Activated CD4-positive, alpha-beta T cell treated with anti-CD3 and anti-CD28 coated beads, Interleukin-2, amount 10 ng/mL, durations not matched to agents 7 days and 5 days (primary cell): ENCODE results near the gene CLIC2. TPM values are rescaled to one million over a fixed set of nuclear protein-coding genes. Genes with fewer than 3 reads are reported as not detected.
"Not testable (repeated sequence)": the region's sequence is repeated elsewhere in the genome, so short reads cannot be mapped to it uniquely, and the experiment has no call there.

Experiments
- CTCF ChIA-PET: fragments of 350-600 bp; sonication (Branson Sonifier 250); formaldehyde crosslinking; loops from one replicate; lab custom pipeline; 2021; ENCODE audit warnings: antibody characterized with exemption; lab: Charles Lee
- POLR2A ChIA-PET: fragments of 350-600 bp; sonication (Branson Sonifier 250); formaldehyde crosslinking; loops from one replicate; lab custom pipeline; 2021; ENCODE audit warnings: antibody characterized with exemption; lab: Charles Lee
- DNase-seq: peaks from one replicate; pipeline ENCODE4 v3.0.0-alpha.2; 2020
- H3K27ac Mint-ChIP-seq: one replicate; pipeline ENCODE4 v1.8.0; 2021; ENCODE audit warnings: mild to moderate bottlenecking, moderate library complexity, mixed read lengths
- H3K27me3 Mint-ChIP-seq: one replicate; pipeline ENCODE4 v1.8.0; 2021; ENCODE audit warnings: mixed read lengths
- H3K36me3 Mint-ChIP-seq: one replicate; pipeline ENCODE4 v1.8.0; 2021; ENCODE audit warnings: low read depth, mixed read lengths
- H3K4me1 Mint-ChIP-seq: one replicate; pipeline ENCODE4 v1.8.0; 2021; ENCODE audit warnings: mixed read lengths
- H3K4me3 Mint-ChIP-seq: one replicate; pipeline ENCODE4 v1.8.0; 2021; ENCODE audit warnings: mild to moderate bottlenecking, moderate library complexity, mixed read lengths
- H3K9me3 Mint-ChIP-seq: one replicate; pipeline ENCODE4 v1.8.0; 2021; ENCODE audit warnings: mixed read lengths
- total RNA-seq, 2 experiments: library from RNA; stranded (reverse); gene quantifications; one replicate each; pipeline ENCODE4 v1.2.3, GENCODE V29; 2021

The CLIC2 gene
- under 1 TPM; 0.48 to 0.79 TPM for total RNA-seq

DNA sequence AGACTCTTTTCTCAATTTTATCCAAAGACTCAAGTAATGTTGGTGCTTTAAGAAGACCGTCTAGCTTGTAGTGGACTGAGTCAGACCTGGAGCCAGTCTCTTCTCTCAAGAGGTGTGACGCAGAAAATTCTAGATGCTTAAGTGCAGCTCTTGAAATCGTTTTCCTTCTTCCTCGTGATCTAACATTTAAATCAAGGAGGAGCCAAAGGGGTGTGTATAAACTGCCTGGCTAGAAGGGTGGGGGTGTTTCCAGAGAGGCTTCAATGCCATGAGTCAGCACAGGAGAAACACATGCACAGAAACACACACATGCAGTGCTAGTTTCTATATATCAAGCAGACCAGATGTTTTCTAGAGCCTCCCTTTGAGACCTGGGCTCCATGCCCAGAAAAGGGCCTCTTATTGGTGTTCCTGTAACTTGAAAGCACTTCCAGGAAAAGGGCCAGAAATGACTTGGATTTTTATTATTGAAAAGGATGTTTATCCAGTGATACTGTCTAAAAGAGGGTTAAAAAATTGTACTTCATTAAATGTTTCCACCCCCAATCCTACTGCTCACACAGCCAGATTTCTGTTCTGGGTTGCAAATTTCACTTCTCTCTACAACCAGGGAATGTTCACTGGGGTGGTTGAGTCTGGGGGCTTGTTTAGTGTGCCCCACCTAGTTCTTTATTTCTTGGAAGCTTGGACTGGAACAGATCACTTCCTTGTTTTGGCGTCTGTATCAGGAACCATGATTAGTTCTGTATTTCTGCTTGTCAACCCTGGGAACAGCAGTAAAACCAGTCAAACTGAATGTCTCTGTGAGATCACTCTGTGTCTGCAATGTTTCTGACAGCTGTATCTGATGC is at the start of gene CLIC2:
CLIC2 (minus strand) TSS at position 129 of the 851 bp plus-strand sequence. CDS start 187 bp downstream, outside the sequence.
- DNase-seq: no peak
- no peak within 1 kb of the TSS for H3K4me3 Mint-ChIP-seq

DNA sequence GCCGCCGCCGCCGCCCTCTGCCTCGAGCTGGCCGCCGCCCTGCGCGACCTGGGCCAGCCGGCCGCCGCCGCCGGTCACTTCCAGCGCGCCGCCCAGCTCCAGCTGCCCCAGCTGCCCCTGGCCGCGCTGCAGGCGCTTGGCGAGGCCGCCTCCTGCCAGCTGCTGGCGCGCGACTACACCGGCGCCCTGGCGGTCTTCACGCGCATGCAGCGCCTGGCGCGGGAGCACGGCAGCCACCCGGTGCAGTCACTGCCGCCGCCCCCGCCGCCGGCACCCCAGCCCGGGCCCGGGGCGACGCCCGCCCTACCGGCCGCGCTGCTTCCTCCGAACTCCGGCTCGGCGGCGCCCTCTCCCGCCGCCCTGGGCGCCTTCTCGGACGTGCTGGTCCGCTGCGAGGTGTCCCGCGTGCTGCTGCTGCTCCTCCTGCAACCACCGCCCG is 48.1 kb upstream of the CLIC2 start:
- POLR2A ChIA-PET: not testable (repeated sequence)

More for the DNA sequence above, at the start of gene CLIC2:
- ChIA-PET CTCF (no interaction called here), POLR2A (no interaction called here)
- H3K4me1 Mint-ChIP-seq: peaks cover 3% of the 10 kb centered on the region
- H3K27me3 Mint-ChIP-seq: no peaks in the 10 kb centered on the region
- H3K27ac Mint-ChIP-seq: no peak within 1 kb of the TSS
- H3K36me3 Mint-ChIP-seq: no peaks in the 10 kb centered on the region
- no peaks in the 10 kb centered on the region for H3K9me3 Mint-ChIP-seq

GRCh38 chrX:155381843-155382528 is 47.6 kb upstream of the CLIC2 start, which contains the start of gene F8A2:
Gene F8A2, plus strand, starts transcription at chrX:155382095. Its CDS starts 20 bp downstream, at chrX:155382115.
- H3K27me3 Mint-ChIP-seq, H3K9me3 Mint-ChIP-seq, POLR2A ChIA-PET, H3K36me3 Mint-ChIP-seq, DNase-seq, H3K4me3 Mint-ChIP-seq, H3K4me1 Mint-ChIP-seq, H3K27ac Mint-ChIP-seq, CTCF ChIA-PET: not testable (repeated sequence)

More for the DNA sequence above, 48.1 kb upstream of the CLIC2 start:
- CTCF ChIA-PET, H3K4me3 Mint-ChIP-seq, H3K27ac Mint-ChIP-seq, H3K4me1 Mint-ChIP-seq, DNase-seq, H3K9me3 Mint-ChIP-seq, H3K27me3 Mint-ChIP-seq: not testable (repeated sequence)
- peaks cover 11% of the 10 kb centered on the region for H3K36me3 Mint-ChIP-seq

DNA sequence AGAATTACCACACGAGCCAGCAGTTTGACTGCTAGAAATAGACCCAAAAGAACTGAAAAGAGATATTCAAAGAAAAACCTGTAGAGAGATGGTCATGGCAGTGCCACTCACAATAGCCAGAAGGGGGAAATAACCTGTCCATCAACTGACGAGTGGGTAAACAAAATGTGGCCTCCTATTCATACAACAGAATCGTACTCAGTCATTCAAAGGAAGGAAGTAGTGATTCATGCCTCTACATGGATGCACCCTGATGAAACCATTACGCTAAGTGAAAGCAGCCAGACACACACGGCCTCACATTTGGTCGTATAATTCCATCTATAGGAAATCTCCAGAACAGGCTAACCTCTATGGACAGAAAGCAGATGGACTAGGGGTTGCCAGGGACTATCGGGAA is 45.4 kb upstream of the CLIC2 start:
- POLR2A ChIA-PET, H3K27me3 Mint-ChIP-seq, H3K4me3 Mint-ChIP-seq, H3K36me3 Mint-ChIP-seq, DNase-seq, H3K27ac Mint-ChIP-seq, H3K4me1 Mint-ChIP-seq, CTCF ChIA-PET, H3K9me3 Mint-ChIP-seq: not testable (repeated sequence)

GRCh38 chrX:155373777-155374458 is 39.5 kb upstream of the CLIC2 start:
- POLR2A ChIA-PET: not testable (repeated sequence)

GRCh38 chrX:155363712-155364111 is 29.3 kb upstream of the CLIC2 start:
- H3K27ac Mint-ChIP-seq, POLR2A ChIA-PET, H3K4me3 Mint-ChIP-seq, H3K36me3 Mint-ChIP-seq, H3K27me3 Mint-ChIP-seq, CTCF ChIA-PET, H3K4me1 Mint-ChIP-seq, H3K9me3 Mint-ChIP-seq, DNase-seq: not testable (repeated sequence)

More at GRCh38 chrX:155373777-155374458, 39.5 kb upstream of the CLIC2 start:
- DNase-seq, H3K27ac Mint-ChIP-seq, H3K9me3 Mint-ChIP-seq, H3K36me3 Mint-ChIP-seq, H3K4me3 Mint-ChIP-seq, H3K27me3 Mint-ChIP-seq, CTCF ChIA-PET, H3K4me1 Mint-ChIP-seq: not testable (repeated sequence)

DNA sequence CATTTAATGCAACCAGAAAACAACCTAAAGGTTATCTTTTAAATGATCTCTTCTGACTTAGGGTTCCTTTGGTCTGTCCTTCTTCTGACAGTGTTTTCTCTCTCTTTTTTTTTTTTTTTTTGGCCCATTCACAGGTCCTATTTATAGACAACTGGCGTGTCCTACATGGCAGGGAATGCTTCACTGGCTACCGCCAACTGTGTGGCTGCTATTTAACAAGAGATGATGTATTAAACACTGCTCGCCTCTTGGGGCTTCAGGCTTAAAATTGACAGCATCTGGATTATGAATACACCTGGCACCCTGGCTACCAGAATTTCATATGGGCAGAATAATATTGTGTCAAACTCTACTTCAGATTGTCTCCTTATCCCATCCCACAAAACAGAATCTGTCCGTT is 15.0 kb upstream of the CLIC2 start:
- not testable (repeated sequence) for H3K4me3 Mint-ChIP-seq, H3K27me3 Mint-ChIP-seq, H3K9me3 Mint-ChIP-seq

GRCh38 chrX:155345689-155346088 is 11.3 kb upstream of the CLIC2 start:
- H3K27me3 Mint-ChIP-seq, DNase-seq, H3K4me3 Mint-ChIP-seq, H3K4me1 Mint-ChIP-seq, H3K27ac Mint-ChIP-seq, CTCF ChIA-PET, POLR2A ChIA-PET, H3K36me3 Mint-ChIP-seq, H3K9me3 Mint-ChIP-seq: not testable (repeated sequence)

More for the DNA sequence above, 15.0 kb upstream of the CLIC2 start:
- H3K36me3 Mint-ChIP-seq, POLR2A ChIA-PET, CTCF ChIA-PET, DNase-seq, H3K27ac Mint-ChIP-seq, H3K4me1 Mint-ChIP-seq: not testable (repeated sequence)

GRCh38 chrX:155335337-155335712 is 911 bp upstream of the CLIC2 start:
- POLR2A ChIA-PET, H3K27ac Mint-ChIP-seq, H3K27me3 Mint-ChIP-seq, CTCF ChIA-PET, H3K9me3 Mint-ChIP-seq, H3K36me3 Mint-ChIP-seq, H3K4me3 Mint-ChIP-seq, H3K4me1 Mint-ChIP-seq, DNase-seq: not testable (repeated sequence)

DNA sequence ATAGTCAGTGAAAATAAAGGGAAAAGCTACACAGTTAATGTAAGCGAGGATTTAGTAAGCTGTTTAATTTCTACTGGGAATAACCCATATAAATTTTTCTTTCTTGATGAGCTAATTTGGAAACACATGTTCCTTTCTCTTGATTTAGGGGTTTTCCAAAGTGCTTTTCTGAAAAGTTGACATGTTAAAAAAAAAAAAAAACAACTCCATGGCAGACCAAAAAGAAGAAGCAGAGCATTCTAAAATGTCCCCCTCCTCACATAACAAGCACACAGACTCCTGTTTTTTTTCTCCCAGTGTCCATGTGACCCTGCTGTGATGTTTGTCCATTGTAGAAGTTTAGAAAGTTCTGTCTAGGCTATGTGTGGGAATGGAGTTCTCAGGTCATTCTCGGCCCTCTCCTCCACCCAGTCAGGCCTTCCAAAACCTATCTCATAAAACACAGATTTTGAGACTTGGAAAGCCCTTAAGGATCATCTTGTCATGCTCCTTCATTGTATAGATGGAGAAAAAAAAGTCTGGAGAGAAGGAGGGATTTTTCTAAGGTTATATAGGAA is 792 bp downstream of the CLIC2 start:
- CTCF ChIA-PET: no interaction called here
- H3K4me3 Mint-ChIP-seq: no peak overlapping the region
- H3K36me3 Mint-ChIP-seq: no peaks in the 10 kb centered on the region
- no peak for DNase-seq
- no peaks in the 10 kb centered on the region for H3K9me3 Mint-ChIP-seq
- POLR2A ChIA-PET: no interaction called here
- H3K27ac Mint-ChIP-seq: no peak overlapping the region
- H3K27me3 Mint-ChIP-seq: no peaks in the 10 kb centered on the region
- H3K4me1 Mint-ChIP-seq: peaks cover 3% of the 10 kb centered on the region

GRCh38 chrX:155330992-155331391 is 3.4 kb downstream of the CLIC2 start:
- Mint-ChIP-seq H3K4me3 (no peak overlapping the region), H3K36me3 (no peaks in the 10 kb centered on the region), H3K4me1 (peaks cover 3% of the 10 kb centered on the region), H3K27me3 (no peaks in the 10 kb centered on the region), H3K27ac (no peak overlapping the region), H3K9me3 (no peaks in the 10 kb centered on the region)
- CTCF ChIA-PET: no interaction called here
- POLR2A ChIA-PET: no interaction called here
- DNase-seq: no peak

GRCh38 chrX:155329293-155329692 is 5.1 kb downstream of the CLIC2 start:
- Mint-ChIP-seq H3K4me1 (no peaks in the 10 kb centered on the region), H3K36me3 (no peaks in the 10 kb centered on the region), H3K27ac (no peak overlapping the region), H3K27me3 (no peaks in the 10 kb centered on the region), H3K4me3 (no peak overlapping the region), H3K9me3 (no peaks in the 10 kb centered on the region)
- no peak for DNase-seq
- CTCF ChIA-PET: no interaction called here
- POLR2A ChIA-PET: no interaction called here

DNA sequence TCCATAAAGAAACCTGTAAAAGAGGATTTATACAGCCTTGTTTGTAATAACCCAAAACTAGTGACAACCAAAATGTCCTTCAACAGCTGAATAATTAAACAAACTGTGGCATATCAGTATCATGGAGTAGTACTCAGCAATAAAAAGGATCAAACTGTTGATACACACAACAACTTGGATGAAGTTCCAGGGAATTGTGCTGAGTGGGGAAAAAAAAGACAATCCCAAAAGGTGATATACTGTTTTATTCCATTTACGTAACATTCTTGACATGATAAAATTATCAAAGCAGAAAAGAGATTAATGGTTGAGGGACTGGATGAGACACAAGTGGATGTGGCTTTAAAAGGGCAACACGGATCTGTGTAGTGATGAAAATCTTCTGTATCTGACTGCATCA is 7.8 kb downstream of the CLIC2 start:
- Mint-ChIP-seq H3K4me3 (no peak overlapping the region), H3K36me3 (no peaks in the 10 kb centered on the region), H3K4me1 (no peaks in the 10 kb centered on the region), H3K27ac (no peak overlapping the region), H3K9me3 (no peaks in the 10 kb centered on the region), H3K27me3 (no peaks in the 10 kb centered on the region)
- POLR2A ChIA-PET: no interaction called here
- CTCF ChIA-PET: no interaction called here
- no peak for DNase-seq
